ENCODE data around the gene IFNGR1. TPM values are rescaled to one million over a fixed set of nuclear protein-coding genes. Genes with fewer than 3 reads are reported as not detected.
A peak's percentile ranks its signal among the peaks of the same experiment; 100 is the strongest.

The IFNGR1 gene
- total and polyA plus RNA-seq, 10 of the 15 experiments (the other 5 are each of a cell fraction or from before 2014, with no cell fraction given), result 89.0 to 296 (median 138) TPM

DNA sequence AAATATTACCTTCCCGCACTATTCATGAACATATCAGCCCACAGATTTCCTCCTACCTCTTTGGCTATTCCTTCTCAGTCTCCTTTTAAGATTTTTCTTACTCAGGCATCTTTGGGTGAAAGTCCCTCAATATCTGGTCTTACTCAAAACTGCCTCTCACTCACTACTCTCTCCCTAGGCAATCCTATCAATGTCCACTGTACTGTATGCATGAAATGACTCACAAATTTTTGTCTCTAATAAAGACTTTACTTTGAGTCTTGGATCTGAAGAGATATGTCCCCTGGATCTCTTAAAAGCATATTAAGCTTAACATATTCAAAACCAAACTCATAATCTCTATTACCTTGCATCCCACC lies 70.2 kb downstream of the IFNGR1 start:
- Histone ChIP-seq H3K36me3 (ENCODE audit: control insufficient read depth in 2 of 2, insufficient read depth in 2 of 2, low read length in 1 of 2) (no peaks in the 10 kb centered on the region), H2AFZ (ENCODE audit: control insufficient read depth, low read depth, low read length) (no peak overlapping the region), H3K9ac (ENCODE audit: control insufficient read depth, insufficient read depth, low read length) (no peak overlapping the region), H4K20me1 (ENCODE audit: control insufficient read depth, insufficient read depth) (no peaks in the 10 kb centered on the region), H3K79me2 (ENCODE audit: control insufficient read depth, insufficient read depth, low read length) (no peaks in the 10 kb centered on the region), H3K4me1 (ENCODE audit: control insufficient read depth, insufficient read depth, low read length) (no peaks in the 10 kb centered on the region), H3K27ac (ENCODE audit: control insufficient read depth, insufficient read depth) (no peak overlapping the region), H3K4me2 (ENCODE audit: control insufficient read depth, insufficient read depth) (no peak overlapping the region), H3K9me3 (replicated peaks; ENCODE audit: control insufficient read depth, insufficient read depth, low read length) (no peaks in the 10 kb centered on the region; the same call in none of the 3 replicates), H3K27me3 (replicated peaks in 1 of 2; ENCODE audit: control insufficient read depth in 2 of 2, insufficient read depth in 2 of 2, low read length in 1 of 2) (no peaks in the 10 kb centered on the region), H3K4me3 (no peak overlapping the region)
- no peak for TF ChIP-seq NFYA (IDR thresholded peaks at IDR 0.05; ENCODE audit: borderline replicate concordance, low read depth, low read length)
- peak; percentile 42 for TF ChIP-seq JUNB (IDR thresholded peaks at IDR 0.05)
- in situ Hi-C loops (cut with MboI), result no loop called here
- intact Hi-C loops (cut with micrococcal nuclease; ENCODE audit: unreplicated experiment), result no loop called here
- no peak for ATAC-seq
- no peak for DNase-seq (ENCODE audit: low read depth, low spot score)
- ChIA-PET SMC1A (ENCODE audit: uncharacterized antibody, unreplicated experiment) (interaction anchor here (1.2 to 1.7 kb wide), 2 partner anchors 28 to 61 kb away, joined by 3 to 6 read pairs; no protein-coding TSS in a partner anchor), POLR2A (no interaction called here), CTCF (no interaction called here), RAD21 (ENCODE audit: unreplicated experiment) (no interaction called here)
- no TSS peak for BruUV-seq (replicated peaks)
- WGBS (ENCODE audit: insufficient coverage, insufficient replicate concordance, low lambda C conversion rate, missing lambda C conversion rate), result 100% methylated on average over 1 of the region's 1 CpG
- FAIRE-seq, result no peak

DNA sequence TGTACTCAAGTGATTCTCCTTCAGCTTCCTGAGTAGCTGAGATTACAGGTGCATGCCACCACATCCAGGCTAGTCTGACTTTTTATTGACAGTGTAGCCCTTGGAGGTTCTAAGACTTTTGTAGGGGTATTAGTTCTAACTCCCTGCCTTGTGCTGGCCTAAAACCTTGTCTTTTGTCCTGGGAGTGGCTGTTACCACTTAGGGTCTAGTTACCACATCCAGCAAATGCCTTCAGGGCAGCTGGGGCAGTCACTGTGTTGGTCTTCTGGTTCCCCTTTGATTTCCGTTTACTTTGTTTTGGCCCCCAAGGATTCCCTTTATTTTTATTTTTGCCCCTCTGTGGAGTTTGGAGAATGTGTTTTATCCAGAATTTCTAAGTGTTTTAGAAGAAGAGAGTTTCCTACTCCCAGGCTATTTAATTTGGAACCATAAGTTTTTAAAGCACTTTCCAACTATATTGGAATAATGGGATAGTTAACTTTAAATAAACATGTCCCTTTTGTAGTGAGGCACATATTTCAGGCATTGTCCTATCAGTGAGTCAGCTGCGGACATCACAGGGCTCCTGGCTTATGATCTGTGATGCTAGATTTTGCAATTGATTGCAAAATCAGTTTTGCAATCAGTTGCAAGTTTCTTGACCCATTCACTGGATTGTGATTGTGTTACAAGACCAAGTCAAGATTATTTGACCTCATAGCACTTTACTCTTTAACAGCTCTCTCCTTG lies 70.7 kb downstream of the IFNGR1 start:
- BruUV-seq (replicated peaks), result no TSS peak
- H3K4me1 ChIP-seq (ENCODE audit: control insufficient read depth, insufficient read depth, low read length), result no peaks in the 10 kb centered on the region
- TF ChIP-seq, protein P1, sequence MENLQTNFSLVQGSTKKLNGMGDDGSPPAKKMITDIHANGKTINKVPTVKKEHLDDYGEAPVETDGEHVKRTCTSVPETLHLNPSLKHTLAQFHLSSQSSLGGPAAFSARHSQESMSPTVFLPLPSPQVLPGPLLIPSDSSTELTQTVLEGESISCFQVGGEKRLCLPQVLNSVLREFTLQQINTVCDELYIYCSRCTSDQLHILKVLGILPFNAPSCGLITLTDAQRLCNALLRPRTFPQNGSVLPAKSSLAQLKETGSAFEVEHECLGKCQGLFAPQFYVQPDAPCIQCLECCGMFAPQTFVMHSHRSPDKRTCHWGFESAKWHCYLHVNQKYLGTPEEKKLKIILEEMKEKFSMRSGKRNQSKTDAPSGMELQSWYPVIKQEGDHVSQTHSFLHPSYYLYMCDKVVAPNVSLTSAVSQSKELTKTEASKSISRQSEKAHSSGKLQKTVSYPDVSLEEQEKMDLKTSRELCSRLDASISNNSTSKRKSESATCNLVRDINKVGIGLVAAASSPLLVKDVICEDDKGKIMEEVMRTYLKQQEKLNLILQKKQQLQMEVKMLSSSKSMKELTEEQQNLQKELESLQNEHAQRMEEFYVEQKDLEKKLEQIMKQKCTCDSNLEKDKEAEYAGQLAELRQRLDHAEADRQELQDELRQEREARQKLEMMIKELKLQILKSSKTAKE (IDR thresholded peaks at IDR 0.05; ENCODE audit: low read depth, poor library complexity, severe bottlenecking), result no peak
- TF ChIP-seq SREBF2 (IDR thresholded peaks at IDR 0.05; ENCODE audit: low read length), result no peak
- TF ChIP-seq SIN3A (IDR thresholded peaks at IDR 0.05; ENCODE audit: low read depth, low read length), result no peak
- TF ChIP-seq HCFC1 (IDR thresholded peaks at IDR 0.05; ENCODE audit: low read length), result no peak
- TF ChIP-seq POU2F2 (IDR thresholded peaks at IDR 0.05; ENCODE audit: borderline replicate concordance, low read depth, low read length), result no peak
- TF ChIP-seq RAD21 (IDR thresholded peaks at IDR 0.05; ENCODE audit: insufficient read depth, low read depth, low read length), result no peak
- no peak for TF ChIP-seq ZBED1 (IDR thresholded peaks at IDR 0.05; ENCODE audit: borderline replicate concordance)
- TF ChIP-seq CHD2 (IDR thresholded peaks at IDR 0.05; ENCODE audit: borderline replicate concordance, low read depth, low read length), result no peak
- TF ChIP-seq TBL1XR1 (IDR thresholded peaks at IDR 0.05; ENCODE audit: low read depth, low read length), result no peak
- no peak for TF ChIP-seq RFX5 (IDR thresholded peaks at IDR 0.05; ENCODE audit: low read depth, low read length)
- TF ChIP-seq ETV6 (conservative IDR thresholded peaks at IDR 0.05 in 1 of 2, IDR thresholded peaks at IDR 0.05 in 1 of 2; ENCODE audit: borderline replicate concordance in 1 of 2, low read depth in 1 of 2), result no peak
- no peak for TF ChIP-seq CREB1 (IDR thresholded peaks at IDR 0.05; ENCODE audit: low read depth)
- no peak overlapping the region for H3K9ac ChIP-seq (ENCODE audit: control insufficient read depth, insufficient read depth, low read length)
- WGBS (ENCODE audit: insufficient coverage, insufficient replicate concordance, low lambda C conversion rate, missing lambda C conversion rate), result 97% methylated on average over 2 of the region's 2 CpGs
- H3K79me2 ChIP-seq (ENCODE audit: control insufficient read depth, insufficient read depth, low read length), result no peaks in the 10 kb centered on the region
- no peak overlapping the region for H3K4me3 ChIP-seq
- FAIRE-seq, result no peak
- no peak for ATAC-seq
- no peaks in the 10 kb centered on the region for H4K20me1 ChIP-seq (ENCODE audit: control insufficient read depth, insufficient read depth)
- in situ Hi-C loops (cut with MboI), result no loop called here
- no peak overlapping the region for H3K27ac ChIP-seq (ENCODE audit: control insufficient read depth, insufficient read depth)
- ChIA-PET RAD21 (ENCODE audit: unreplicated experiment) (no interaction called here), SMC1A (ENCODE audit: uncharacterized antibody, unreplicated experiment) (interaction anchor here (1.2 kb wide), 1 partner anchor 61 kb away, joined by 3 read pairs; no protein-coding TSS in a partner anchor), CTCF (no interaction called here), POLR2A (interaction anchor here (0.5 kb wide), 1 partner anchor 130 kb away, joined by 3 read pairs; no protein-coding TSS in a partner anchor)
- no peak overlapping the region for H3K4me2 ChIP-seq (ENCODE audit: control insufficient read depth, insufficient read depth)
- H3K36me3 ChIP-seq (ENCODE audit: control insufficient read depth in 2 of 2, insufficient read depth in 2 of 2, low read length in 1 of 2), result no peaks in the 10 kb centered on the region
- intact Hi-C loops (cut with micrococcal nuclease; ENCODE audit: unreplicated experiment), result no loop called here
- H3K9me3 ChIP-seq (replicated peaks; ENCODE audit: control insufficient read depth, insufficient read depth, low read length), result no peaks in the 10 kb centered on the region; the same call in none of the 3 replicates
- DNase-seq (ENCODE audit: low read depth, low spot score), result no peak
- no peaks in the 10 kb centered on the region for H3K27me3 ChIP-seq (replicated peaks in 1 of 2; ENCODE audit: control insufficient read depth in 2 of 2, insufficient read depth in 2 of 2, low read length in 1 of 2)
- no peak overlapping the region for H2AFZ ChIP-seq (ENCODE audit: control insufficient read depth, low read depth, low read length)

Data from GM12878 (cell line).